NCI-H2196 (cell line): Measurements from ENCODE around the gene GNPTAB.

Source experiments
- DNase-seq: peaks from one replicate; lab custom pipeline; 2025; ENCODE audit not compliant: unreplicated experiment; lab: John Stamatoyannopoulos, UW

GNPTAB gene

GRCh38 chr12:101697197-101697929 lies 133.4 kb downstream of the GNPTAB start, which contains the start of gene CHPT1:
Gene CHPT1 (plus strand): TSS chr12:101697640. CDS start chr12:101697862, 222 bp downstream.
- peak; percentile 49 for DNase-seq

GRCh38 chr12:101696251-101697196 lies 134.2 kb downstream of the GNPTAB start:
- DNase-seq: no peak

GRCh38 chr12:101695706-101696105 lies 135.1 kb downstream of the GNPTAB start:
- no peak for DNase-seq
